ENCODE data around the gene SERPINA4.
"Not testable (repeated sequence)": the region's sequence is repeated elsewhere in the genome, so short reads cannot be mapped to it uniquely, and the experiment has no call there.

The SERPINA4 gene

GRCh38 chr14:94569381-94570001, 8.2 kb downstream of the SERPINA4 start:
- no peak for DNase-seq

GRCh38 chr14:94570002-94570400, 8.8 kb downstream of the SERPINA4 start:
- DNase-seq, result no peak

- no peak for DNase-seq
Observed at GRCh38 chr14:94570440-94570839, 9.2 kb downstream of the SERPINA4 start.

- no peak for DNase-seq
Observed at GRCh38 chr14:94571395-94571794, 10.2 kb downstream of the SERPINA4 start.

- no peak for DNase-seq
Observed at GRCh38 chr14:94571950-94572349, 10.7 kb downstream of the SERPINA4 start.

GRCh38 chr14:94572637-94573303, 11.5 kb downstream of the SERPINA4 start:
- no peak for DNase-seq

GRCh38 chr14:94573475-94574277, 12.4 kb downstream of the SERPINA4 start:
- no peak for DNase-seq

GRCh38 chr14:94574336-94574735, 13.1 kb downstream of the SERPINA4 start:
- no peak for DNase-seq

- no peak for DNase-seq
Observed at GRCh38 chr14:94575730-94576585, 14.7 kb downstream of the SERPINA4 start.

- DNase-seq, result not testable (repeated sequence)
Observed at GRCh38 chr14:94577472-94577871, 16.2 kb downstream of the SERPINA4 start.

GRCh38 chr14:94578712-94579111, 17.5 kb downstream of the SERPINA4 start:
- DNase-seq, result no peak

- DNase-seq, result no peak
Observed at GRCh38 chr14:94581127-94581999, 20.1 kb downstream of the SERPINA4 start, which contains the start of gene SERPINA5. Gene SERPINA5 (plus strand): TSS chr14:94581426. CDS start chr14:94587363, 5,937 bp downstream.

- DNase-seq, result no peak
Observed at GRCh38 chr14:94582199-94582750, 21.0 kb downstream of the SERPINA4 start.

GRCh38 chr14:94582851-94583250, 21.6 kb downstream of the SERPINA4 start:
- DNase-seq, result no peak

GRCh38 chr14:94583557-94583956, 22.3 kb downstream of the SERPINA4 start:
- DNase-seq, result no peak

GRCh38 chr14:94584591-94585280, 23.5 kb downstream of the SERPINA4 start:
- DNase-seq, result no peak

GRCh38 chr14:94586635-94587034, 25.4 kb downstream of the SERPINA4 start:
- DNase-seq, result no peak

GRCh38 chr14:94588311-94588710, 27.1 kb downstream of the SERPINA4 start:
- DNase-seq, result no peak

GRCh38 chr14:94591073-94591472, 29.8 kb downstream of the SERPINA4 start:
- DNase-seq, result no peak

- no peak for DNase-seq
Observed at GRCh38 chr14:94591871-94592270, 30.6 kb downstream of the SERPINA4 start.

GRCh38 chr14:94592457-94592856, 31.2 kb downstream of the SERPINA4 start:
- DNase-seq, result no peak

All from stimulated activated CD4-positive, alpha-beta T cell treated with anti-CD3 and anti-CD28 coated beads, Interleukin-4, amount 100 ng/mL, for 24 hours (primary cell).